Measurements from ENCODE around the gene STUM. TPM values are rescaled to one million over a fixed set of nuclear protein-coding genes. Genes with fewer than 3 reads are reported as not detected.
A peak's percentile ranks its signal among the peaks of the same experiment; 100 is the strongest.

The STUM gene
- total RNA-seq, 4 donors from 2014 or later, result 0.15 to 3.2 (median 0.34) TPM

DNA sequence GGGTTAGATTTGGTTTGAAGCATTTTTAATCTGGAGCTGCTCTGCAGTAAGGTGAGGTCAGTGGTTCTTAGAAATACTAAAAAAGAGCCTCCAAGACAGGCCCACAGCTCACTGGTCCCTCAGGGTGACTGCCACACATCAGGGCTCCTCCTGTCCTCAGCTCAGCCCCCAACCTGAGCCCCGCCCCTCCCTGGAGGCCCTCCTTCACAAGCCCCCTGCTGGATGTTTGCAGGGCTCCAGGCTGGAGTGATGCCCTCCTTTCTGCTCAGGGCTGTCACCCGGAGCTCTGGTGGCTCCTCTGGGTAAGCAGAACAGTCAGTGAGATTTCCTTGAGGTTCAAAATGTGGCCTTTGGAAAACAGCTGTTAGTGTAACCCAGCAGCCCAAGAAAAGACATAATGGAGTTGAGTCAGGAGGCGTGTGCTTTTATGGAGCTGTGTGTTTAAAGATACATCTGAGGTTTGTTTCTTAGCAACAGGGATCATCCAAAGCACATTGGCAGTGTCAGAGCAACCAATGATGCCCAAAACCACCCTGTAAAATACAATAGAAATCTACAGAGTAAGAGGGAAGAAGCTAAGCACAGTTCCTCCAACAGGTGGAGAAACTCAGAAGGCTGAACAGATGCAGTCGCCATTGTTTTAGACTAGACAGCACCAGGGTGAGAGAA is 21.4 kb downstream of the STUM start:
- TF ChIP-seq, protein P1, sequence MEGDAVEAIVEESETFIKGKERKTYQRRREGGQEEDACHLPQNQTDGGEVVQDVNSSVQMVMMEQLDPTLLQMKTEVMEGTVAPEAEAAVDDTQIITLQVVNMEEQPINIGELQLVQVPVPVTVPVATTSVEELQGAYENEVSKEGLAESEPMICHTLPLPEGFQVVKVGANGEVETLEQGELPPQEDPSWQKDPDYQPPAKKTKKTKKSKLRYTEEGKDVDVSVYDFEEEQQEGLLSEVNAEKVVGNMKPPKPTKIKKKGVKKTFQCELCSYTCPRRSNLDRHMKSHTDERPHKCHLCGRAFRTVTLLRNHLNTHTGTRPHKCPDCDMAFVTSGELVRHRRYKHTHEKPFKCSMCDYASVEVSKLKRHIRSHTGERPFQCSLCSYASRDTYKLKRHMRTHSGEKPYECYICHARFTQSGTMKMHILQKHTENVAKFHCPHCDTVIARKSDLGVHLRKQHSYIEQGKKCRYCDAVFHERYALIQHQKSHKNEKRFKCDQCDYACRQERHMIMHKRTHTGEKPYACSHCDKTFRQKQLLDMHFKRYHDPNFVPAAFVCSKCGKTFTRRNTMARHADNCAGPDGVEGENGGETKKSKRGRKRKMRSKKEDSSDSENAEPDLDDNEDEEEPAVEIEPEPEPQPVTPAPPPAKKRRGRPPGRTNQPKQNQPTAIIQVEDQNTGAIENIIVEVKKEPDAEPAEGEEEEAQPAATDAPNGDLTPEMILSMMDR (IDR thresholded peaks at IDR 0.05), result no peak
- TF ChIP-seq POLR2A (IDR thresholded peaks at IDR 0.05), result no peak
- H3K9me3 ChIP-seq, result no peaks in the 10 kb centered on the region
- H3K27me3 ChIP-seq, result no peaks in the 10 kb centered on the region
- no peak overlapping the region for H3K4me3 ChIP-seq
- H3K4me1 ChIP-seq, result peaks cover 0 to 34% (median 4%) of the 10 kb centered on the region in 3 donors
- intact Hi-C loops (cut with DNase I), result no loop called here
- no peak for DNase-seq
- 43 to 55% methylated on average over 2 of the region's 4 CpGs for WGBS, 2 donors
- H3K27ac ChIP-seq, result peak overlapping the region; percentile 50 to 74 (median 66)
- no peaks in the 10 kb centered on the region for H3K36me3 ChIP-seq

DNA sequence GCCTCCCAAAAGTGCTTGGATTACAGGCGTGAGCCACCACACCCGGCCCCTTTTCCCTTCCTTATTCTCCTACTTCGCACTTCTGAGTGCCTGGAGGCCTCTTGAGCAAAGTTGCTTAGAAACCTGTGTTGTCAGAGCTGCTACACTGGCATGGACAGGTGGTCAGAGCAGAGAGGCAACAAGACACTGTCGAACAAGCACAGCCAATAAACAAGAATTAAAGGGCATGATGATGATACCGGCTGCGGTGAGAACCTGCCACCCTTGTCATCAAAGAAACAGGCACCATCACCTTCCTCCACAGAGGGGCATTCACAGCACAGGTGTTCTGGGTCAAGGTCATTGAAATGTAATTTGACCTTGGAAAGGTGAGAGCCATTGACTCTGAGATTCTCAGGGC is 23.3 kb downstream of the STUM start:
- H3K27me3 ChIP-seq, result no peaks in the 10 kb centered on the region
- intact Hi-C loops (cut with DNase I), result no loop called here
- H3K4me3 ChIP-seq, result no peak overlapping the region
- H3K4me1 ChIP-seq, result peaks cover 0 to 47% (median 9%) of the 10 kb centered on the region in 3 donors
- H3K36me3 ChIP-seq, result no peaks in the 10 kb centered on the region
- TF ChIP-seq, protein P1 (IDR thresholded peaks at IDR 0.05), result no peak
- no peak for TF ChIP-seq POLR2A (IDR thresholded peaks at IDR 0.05)
- no peak overlapping the region for H3K27ac ChIP-seq
- no peak for DNase-seq
- H3K9me3 ChIP-seq, result no peaks in the 10 kb centered on the region
- 0 to 70% methylated on average over 1 to 5 of the region's 6 CpGs for WGBS, 2 donors

DNA sequence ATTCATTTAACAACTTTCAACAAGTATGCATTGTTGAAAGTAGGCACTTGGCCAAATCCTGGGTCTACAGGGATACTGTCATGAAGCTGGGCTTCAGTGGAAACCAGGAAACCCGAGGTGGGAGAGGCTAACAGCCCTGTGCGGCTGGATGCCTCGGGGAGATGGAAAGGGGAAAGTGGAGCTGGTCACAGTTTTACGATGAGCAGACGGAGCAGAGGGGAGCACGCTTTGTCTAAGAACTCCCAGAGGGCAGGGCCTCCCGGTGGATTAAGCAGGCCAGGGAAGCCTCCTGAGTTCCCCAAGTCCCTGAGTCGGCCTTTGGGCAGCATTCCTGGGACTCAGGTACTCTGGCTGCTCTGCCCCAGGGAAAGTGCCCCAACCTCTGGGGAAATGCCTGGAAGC is 23.8 kb downstream of the STUM start:
- Histone ChIP-seq H3K27ac (no peak overlapping the region), H3K9me3 (no peaks in the 10 kb centered on the region), H3K36me3 (no peaks in the 10 kb centered on the region), H3K4me3 (no peak overlapping the region), H3K4me1 (peaks cover 0 to 47% (median 9%) of the 10 kb centered on the region in 3 donors), H3K27me3 (no peaks in the 10 kb centered on the region)
- no peak for DNase-seq
- intact Hi-C loops (cut with DNase I), result no loop called here
- 73 to 88% methylated on average over 8 of the region's 8 CpGs for WGBS, 2 donors
- TF ChIP-seq POLR2A (IDR thresholded peaks at IDR 0.05), result no peak
- TF ChIP-seq, protein P1 (IDR thresholded peaks at IDR 0.05), result no peak

DNA sequence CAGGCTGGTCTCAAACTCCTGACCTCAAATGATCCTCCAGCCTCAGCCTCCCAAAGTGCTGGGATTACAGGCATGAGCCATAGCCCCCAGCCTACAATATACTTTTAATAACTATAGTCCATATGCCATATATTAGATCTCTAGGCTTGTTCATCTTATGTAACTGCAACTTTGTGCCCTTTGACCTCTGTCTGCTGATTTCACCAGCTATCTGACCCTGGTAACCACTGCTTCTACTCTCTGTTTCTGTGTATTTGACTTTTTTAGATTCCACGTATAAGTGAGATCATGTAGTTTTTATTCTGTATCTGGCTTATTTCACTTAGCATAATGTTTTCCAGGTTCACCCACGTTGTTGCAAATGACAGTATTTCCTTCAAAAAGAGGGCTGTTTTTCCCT is 25.5 kb downstream of the STUM start:
- intact Hi-C loops (cut with DNase I), result no loop called here

More for the DNA sequence above, 25.5 kb downstream of the STUM start:
- no peaks in the 10 kb centered on the region for H3K36me3 ChIP-seq
- no peak overlapping the region for H3K4me3 ChIP-seq
- 53 to 83% methylated on average over 2 of the region's 2 CpGs for WGBS, 2 donors
- H3K9me3 ChIP-seq, result no peaks in the 10 kb centered on the region
- no peak overlapping the region for H3K27ac ChIP-seq
- TF ChIP-seq, protein P1 (IDR thresholded peaks at IDR 0.05), result no peak
- no peak for TF ChIP-seq POLR2A (IDR thresholded peaks at IDR 0.05)
- H3K27me3 ChIP-seq, result no peaks in the 10 kb centered on the region
- DNase-seq, result no peak
- H3K4me1 ChIP-seq, result peaks cover 0 to 31% (median 4%) of the 10 kb centered on the region in 3 donors
